Measurements from ENCODE around the gene BCL7A. TPM values are rescaled to one million over a fixed set of nuclear protein-coding genes. Genes with fewer than 3 reads are reported as not detected.

Gene BCL7A
- total RNA-seq, 4 donors from 2014 or later: 0.26 to 12.2 (median 4.2) TPM

DNA sequence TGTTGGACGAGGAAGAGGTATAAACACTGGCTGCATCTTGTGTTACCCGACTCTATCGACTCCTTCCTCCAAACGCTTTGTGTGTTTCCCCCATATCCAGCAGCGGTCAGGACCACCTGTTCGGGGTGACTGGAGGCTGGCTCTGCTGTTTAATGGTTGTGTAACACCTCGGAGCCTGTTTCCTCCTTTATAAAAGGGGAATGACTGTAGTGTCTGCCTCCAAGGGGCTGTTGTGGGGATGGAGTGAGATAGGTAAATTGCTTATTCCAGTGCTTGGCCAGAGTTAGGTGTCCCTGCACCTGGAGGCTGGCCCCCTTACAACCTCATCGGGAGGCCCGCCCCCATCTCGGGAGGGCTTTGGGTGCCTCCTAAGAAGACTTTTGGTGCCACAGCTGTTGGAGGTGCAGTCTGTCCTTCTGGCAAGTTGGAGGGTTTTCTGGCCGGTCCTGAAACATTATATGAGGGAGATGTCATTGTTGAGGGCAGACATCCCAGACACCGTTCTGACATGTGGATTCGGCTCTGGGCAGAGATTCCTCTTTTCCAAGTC lies 57.9 kb downstream of the BCL7A start:
- H3K36me3 ChIP-seq: no peaks in the 10 kb centered on the region
- H3K4me1 ChIP-seq: peaks cover 5 to 9% of the 10 kb centered on the region in 2 donors
- H3K27me3 ChIP-seq: no peaks in the 10 kb centered on the region
- no peak for DNase-seq
- TF ChIP-seq, protein P1, sequence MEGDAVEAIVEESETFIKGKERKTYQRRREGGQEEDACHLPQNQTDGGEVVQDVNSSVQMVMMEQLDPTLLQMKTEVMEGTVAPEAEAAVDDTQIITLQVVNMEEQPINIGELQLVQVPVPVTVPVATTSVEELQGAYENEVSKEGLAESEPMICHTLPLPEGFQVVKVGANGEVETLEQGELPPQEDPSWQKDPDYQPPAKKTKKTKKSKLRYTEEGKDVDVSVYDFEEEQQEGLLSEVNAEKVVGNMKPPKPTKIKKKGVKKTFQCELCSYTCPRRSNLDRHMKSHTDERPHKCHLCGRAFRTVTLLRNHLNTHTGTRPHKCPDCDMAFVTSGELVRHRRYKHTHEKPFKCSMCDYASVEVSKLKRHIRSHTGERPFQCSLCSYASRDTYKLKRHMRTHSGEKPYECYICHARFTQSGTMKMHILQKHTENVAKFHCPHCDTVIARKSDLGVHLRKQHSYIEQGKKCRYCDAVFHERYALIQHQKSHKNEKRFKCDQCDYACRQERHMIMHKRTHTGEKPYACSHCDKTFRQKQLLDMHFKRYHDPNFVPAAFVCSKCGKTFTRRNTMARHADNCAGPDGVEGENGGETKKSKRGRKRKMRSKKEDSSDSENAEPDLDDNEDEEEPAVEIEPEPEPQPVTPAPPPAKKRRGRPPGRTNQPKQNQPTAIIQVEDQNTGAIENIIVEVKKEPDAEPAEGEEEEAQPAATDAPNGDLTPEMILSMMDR (IDR thresholded peaks at IDR 0.05): no peak
- no peak for TF ChIP-seq POLR2A (IDR thresholded peaks at IDR 0.05)
- peak overlapping the region; percentile 85 for H3K27ac ChIP-seq
- peak overlapping the region; percentile 78 to 82 for H3K4me3 ChIP-seq
- intact Hi-C loops (cut with DNase I; ENCODE audit: low total_unique reads): no loop called here
- no peaks in the 10 kb centered on the region for H3K9me3 ChIP-seq

DNA sequence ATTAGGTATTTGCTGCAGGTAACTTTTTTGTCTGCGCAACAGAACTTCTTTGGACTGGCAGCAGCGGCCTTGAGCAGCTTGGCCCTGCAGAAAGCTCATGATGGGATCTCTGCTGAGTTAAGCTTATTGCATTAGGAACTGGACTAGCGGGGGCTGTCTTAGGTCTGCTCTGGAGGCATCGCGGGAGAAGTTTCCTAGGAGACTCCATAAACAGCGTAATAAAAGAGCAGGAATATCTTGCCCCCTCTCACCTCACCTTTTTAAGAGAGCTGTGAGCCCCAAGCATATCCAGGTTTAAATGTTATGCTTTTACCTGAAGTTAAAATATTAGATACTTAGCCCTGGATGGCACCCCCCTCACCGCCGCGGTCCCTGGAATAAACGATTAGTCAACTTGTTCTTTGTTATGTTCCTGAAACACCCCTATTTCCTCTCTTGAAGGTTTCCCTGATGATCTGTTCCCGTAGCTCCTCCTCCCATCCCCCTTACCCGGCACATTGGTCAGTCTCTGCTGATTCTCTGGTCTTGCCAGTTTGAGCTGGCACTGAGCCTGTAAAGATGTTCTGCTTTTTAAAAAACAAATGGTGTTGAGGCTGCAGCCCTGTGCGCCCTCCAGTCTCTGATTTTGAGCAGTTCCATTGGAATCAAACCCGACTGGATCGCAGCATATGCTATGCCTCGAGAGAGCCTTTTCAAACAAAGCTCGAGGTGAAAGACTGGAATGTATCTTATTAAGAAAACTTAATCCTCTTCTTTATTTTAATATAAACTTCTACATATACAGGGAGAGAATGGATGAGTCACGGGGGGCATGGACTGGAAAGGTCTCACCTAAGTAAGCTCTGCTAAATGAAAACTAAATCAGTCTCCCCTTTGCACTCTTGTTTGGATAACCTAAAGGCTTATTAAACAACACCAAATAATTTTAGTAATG lies 58.7 kb downstream of the BCL7A start:
- intact Hi-C loops (cut with DNase I; ENCODE audit: low total_unique reads): no loop called here

DNA sequence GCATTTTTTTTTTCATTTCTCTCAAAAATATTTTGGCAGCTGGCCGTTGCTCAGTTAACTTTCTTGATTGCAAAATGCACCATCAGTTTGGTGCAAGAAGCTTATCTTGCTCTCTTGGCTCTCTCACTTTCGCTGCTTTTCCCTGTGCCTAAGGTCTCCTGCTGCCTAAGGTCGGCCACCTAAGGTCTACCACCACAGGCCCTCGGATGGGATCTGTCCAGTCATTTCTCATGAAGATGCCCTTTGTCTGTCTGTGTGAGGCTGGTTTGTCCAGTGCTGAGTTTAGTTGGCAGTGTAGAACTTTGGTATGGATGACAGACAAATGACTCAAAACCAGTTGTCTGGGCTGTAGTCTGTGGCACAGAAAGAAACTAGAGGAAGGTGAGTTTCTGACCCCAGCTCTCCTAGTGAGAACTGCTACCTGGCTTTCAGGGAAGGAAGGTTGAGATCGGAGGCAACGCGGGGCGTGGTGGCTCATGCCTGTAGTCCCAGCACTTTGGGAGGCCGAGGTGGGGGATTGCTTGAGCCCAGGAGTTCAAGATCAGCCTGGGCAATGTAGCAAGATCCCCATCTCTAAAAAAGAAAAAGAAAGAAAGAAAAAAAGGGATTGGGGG lies 59.5 kb downstream of the BCL7A start:
- Histone ChIP-seq H3K9me3 (no peaks in the 10 kb centered on the region), H3K27ac (peak overlapping the region; percentile 85), H3K27me3 (no peaks in the 10 kb centered on the region), H3K36me3 (no peaks in the 10 kb centered on the region), H3K4me1 (peaks cover 5 to 9% of the 10 kb centered on the region in 2 donors), H3K4me3 (peak overlapping the region; percentile 78 to 82)
- TF ChIP-seq, protein P1 (IDR thresholded peaks at IDR 0.05): no peak
- no peak for TF ChIP-seq POLR2A (IDR thresholded peaks at IDR 0.05)
- peak in 1 of 2 donors; percentile 36 for DNase-seq
- intact Hi-C loops (cut with DNase I; ENCODE audit: low total_unique reads): no loop called here

More for the DNA sequence above, 58.7 kb downstream of the BCL7A start:
- Histone ChIP-seq H3K9me3 (no peaks in the 10 kb centered on the region), H3K36me3 (no peaks in the 10 kb centered on the region), H3K4me1 (peaks cover 5 to 9% of the 10 kb centered on the region in 2 donors), H3K27ac (peak overlapping the region; percentile 85), H3K27me3 (no peaks in the 10 kb centered on the region), H3K4me3 (peak overlapping the region; percentile 78 to 82)
- DNase-seq: peak; percentile 69 to 85
- TF ChIP-seq, protein P1 (IDR thresholded peaks at IDR 0.05): no peak
- TF ChIP-seq POLR2A (IDR thresholded peaks at IDR 0.05): peak; percentile 36 to 54

DNA sequence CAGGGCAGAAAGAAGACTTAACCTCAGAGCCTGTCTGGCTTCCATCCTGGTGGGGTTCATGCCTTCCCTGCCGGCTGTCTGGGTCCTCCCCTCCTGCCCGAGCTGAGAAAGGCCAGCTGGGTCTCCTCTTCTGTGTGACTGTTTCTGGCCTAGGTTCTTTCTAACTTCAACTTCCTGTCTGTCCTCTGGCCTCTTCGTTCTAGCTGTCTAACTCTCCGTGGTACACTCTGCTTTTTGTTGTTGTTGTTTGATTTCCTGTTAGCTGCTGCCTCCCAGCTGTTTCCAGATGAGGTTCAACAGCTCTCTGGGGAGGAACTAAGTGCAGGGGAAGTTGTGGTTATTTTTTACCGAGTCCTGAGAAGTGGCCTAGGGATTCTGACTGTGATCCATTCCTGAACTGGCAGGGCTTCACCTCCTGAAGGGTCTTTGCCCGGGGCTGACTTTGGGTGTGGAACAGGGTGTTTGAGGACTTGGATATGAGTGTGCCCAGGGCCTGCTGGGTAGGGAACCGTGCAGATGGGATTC lies 60.1 kb downstream of the BCL7A start:
- TF ChIP-seq, protein P1 (IDR thresholded peaks at IDR 0.05): peak in 3 of 4 experiments; percentile 4 to 36 (median 32)
- no peak for TF ChIP-seq POLR2A (IDR thresholded peaks at IDR 0.05)
- Histone ChIP-seq H3K36me3 (no peaks in the 10 kb centered on the region), H3K27me3 (no peaks in the 10 kb centered on the region), H3K4me3 (peak overlapping the region; percentile 78 to 82), H3K4me1 (peaks cover 5 to 9% of the 10 kb centered on the region in 2 donors), H3K27ac (peak overlapping the region; percentile 85), H3K9me3 (no peaks in the 10 kb centered on the region)
- intact Hi-C loops (cut with DNase I; ENCODE audit: low total_unique reads): no loop called here
- DNase-seq: peak; percentile 61
